ENCODE measurements around the gene PPFIBP1. TPM values are rescaled to one million over a fixed set of nuclear protein-coding genes. Genes with fewer than 3 reads are reported as not detected.

PPFIBP1 gene
- total and polyA plus RNA-seq, 12 donors: 9.6 to 123 (median 74.3) TPM

DNA sequence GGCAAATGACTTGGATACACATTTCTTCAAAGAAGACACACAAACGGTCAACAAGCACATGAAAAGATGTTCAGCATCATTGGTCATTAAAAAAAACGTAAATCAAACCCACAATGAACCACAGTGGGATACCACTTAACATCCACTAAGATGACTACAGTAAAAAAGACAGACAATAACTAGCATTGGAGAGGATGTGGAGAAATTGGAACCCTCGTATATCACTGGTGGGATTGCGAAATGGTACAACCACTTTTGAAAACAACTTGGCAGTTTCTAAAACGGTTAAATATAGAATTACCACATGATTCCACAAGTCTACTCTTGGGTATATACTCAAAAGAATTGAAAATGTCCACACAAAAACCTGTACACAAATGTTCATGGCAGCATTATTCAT is 25.2 kb upstream of the PPFIBP1 start:
- no peak overlapping the region for H3K27ac ChIP-seq
- TF ChIP-seq POLR2A (IDR thresholded peaks at IDR 0.05): no peak
- TF ChIP-seq, protein P1, sequence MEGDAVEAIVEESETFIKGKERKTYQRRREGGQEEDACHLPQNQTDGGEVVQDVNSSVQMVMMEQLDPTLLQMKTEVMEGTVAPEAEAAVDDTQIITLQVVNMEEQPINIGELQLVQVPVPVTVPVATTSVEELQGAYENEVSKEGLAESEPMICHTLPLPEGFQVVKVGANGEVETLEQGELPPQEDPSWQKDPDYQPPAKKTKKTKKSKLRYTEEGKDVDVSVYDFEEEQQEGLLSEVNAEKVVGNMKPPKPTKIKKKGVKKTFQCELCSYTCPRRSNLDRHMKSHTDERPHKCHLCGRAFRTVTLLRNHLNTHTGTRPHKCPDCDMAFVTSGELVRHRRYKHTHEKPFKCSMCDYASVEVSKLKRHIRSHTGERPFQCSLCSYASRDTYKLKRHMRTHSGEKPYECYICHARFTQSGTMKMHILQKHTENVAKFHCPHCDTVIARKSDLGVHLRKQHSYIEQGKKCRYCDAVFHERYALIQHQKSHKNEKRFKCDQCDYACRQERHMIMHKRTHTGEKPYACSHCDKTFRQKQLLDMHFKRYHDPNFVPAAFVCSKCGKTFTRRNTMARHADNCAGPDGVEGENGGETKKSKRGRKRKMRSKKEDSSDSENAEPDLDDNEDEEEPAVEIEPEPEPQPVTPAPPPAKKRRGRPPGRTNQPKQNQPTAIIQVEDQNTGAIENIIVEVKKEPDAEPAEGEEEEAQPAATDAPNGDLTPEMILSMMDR (IDR thresholded peaks at IDR 0.05): no peak
- intact Hi-C loops (cut with DNase I): no loop called here
- no peak overlapping the region for H3K4me3 ChIP-seq
- 74 to 86% (median 76%) methylated on average over 5 of the region's 5 CpGs for WGBS, 4 donors
- H3K4me1 ChIP-seq (replicated peaks in 1 of 2): no peaks in the 10 kb centered on the region
- no peaks in the 10 kb centered on the region for H3K36me3 ChIP-seq (replicated peaks in 1 of 2)
- no peaks in the 10 kb centered on the region for H3K27me3 ChIP-seq
- DNase-seq: no peak
- H3K9me3 ChIP-seq (replicated peaks in 1 of 3): no peaks in the 10 kb centered on the region

DNA sequence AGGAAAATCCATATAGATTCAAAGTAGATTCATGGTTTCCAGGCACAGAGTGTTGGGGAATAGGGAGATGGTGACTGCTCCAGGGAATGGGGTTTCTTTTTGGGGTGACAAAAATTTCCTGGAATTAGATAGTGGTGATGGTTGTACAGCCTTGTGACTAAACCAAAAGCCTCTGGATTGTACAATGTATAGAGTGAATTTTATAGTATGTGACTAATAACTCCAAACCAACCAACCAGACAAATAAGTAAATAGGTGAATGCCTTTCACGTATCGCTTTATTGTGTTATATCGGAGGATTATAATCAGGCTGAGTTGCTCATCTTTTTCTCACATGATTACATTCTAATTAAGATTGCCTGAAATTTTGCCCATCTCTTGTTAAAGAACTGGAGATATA is 24.6 kb upstream of the PPFIBP1 start:
- Histone ChIP-seq H3K36me3 (replicated peaks in 1 of 2) (no peaks in the 10 kb centered on the region), H3K4me3 (no peak overlapping the region), H3K27me3 (no peaks in the 10 kb centered on the region), H3K9me3 (replicated peaks in 1 of 3) (no peaks in the 10 kb centered on the region), H3K4me1 (replicated peaks in 1 of 2) (no peaks in the 10 kb centered on the region), H3K27ac (no peak overlapping the region)
- whole genome bisulfite sequencing, 4 donors: 92 to 100% (median 93%) methylated on average over 3 of the region's 3 CpGs
- TF ChIP-seq, protein P1 (IDR thresholded peaks at IDR 0.05): no peak
- no peak for TF ChIP-seq POLR2A (IDR thresholded peaks at IDR 0.05)
- DNase-seq: no peak
- intact Hi-C loops (cut with DNase I): no loop called here

DNA sequence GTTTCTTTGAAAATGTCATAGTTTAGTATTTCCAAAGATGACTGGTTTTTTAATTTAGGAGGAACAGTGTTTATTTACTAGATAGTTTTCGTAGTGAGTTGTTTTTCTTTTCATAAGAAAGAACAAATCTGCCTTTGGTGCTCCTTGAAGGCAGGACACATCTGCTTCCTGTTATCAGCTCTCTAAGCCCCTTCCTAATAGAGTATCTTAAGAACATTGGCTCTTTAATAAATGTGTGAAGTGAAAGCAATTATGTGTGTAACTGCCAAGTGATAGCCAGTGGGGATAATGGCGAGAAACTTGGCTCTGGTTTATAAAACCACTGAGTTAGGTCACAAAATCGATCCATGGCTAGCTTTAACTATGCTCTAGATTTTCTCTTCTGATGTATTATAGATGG is 23.5 kb upstream of the PPFIBP1 start:
- H3K27ac ChIP-seq: no peak overlapping the region
- intact Hi-C loops (cut with DNase I): no loop called here
- H3K4me3 ChIP-seq: no peak overlapping the region
- no peaks in the 10 kb centered on the region for H3K27me3 ChIP-seq
- 62 to 81% (median 79%) methylated on average over 3 of the region's 3 CpGs for WGBS, 4 donors
- no peak for DNase-seq
- TF ChIP-seq, protein P1 (IDR thresholded peaks at IDR 0.05): no peak
- no peak for TF ChIP-seq POLR2A (IDR thresholded peaks at IDR 0.05)
- no peaks in the 10 kb centered on the region for H3K36me3 ChIP-seq (replicated peaks in 1 of 2)
- no peaks in the 10 kb centered on the region for H3K9me3 ChIP-seq (replicated peaks in 1 of 3)
- H3K4me1 ChIP-seq (replicated peaks in 1 of 2): no peaks in the 10 kb centered on the region

DNA sequence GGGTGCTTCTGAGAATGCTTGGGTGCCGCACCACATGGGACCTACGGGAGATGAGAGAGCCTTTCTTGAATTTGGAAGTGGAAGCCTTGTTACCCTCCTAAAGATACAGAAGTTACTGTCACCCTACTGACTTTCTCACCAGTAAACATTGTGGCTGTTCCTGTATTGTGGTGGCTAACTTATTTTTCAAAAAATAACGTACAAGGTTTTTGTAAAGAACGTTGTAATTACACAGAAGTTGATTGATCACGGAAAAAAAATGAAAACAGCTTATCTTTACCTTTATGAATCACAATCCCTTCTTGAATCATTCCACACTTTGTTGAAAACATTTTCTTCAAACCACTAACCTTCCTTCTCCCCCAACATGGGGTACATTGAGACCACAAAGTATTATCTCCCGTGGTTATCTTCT is 22.0 kb upstream of the PPFIBP1 start:
- no peaks in the 10 kb centered on the region for H3K36me3 ChIP-seq (replicated peaks in 1 of 2)
- TF ChIP-seq, protein P1 (IDR thresholded peaks at IDR 0.05): no peak
- TF ChIP-seq POLR2A (IDR thresholded peaks at IDR 0.05): no peak
- no peaks in the 10 kb centered on the region for H3K9me3 ChIP-seq (replicated peaks in 1 of 3)
- DNase-seq: no peak
- H3K4me1 ChIP-seq (replicated peaks in 1 of 2): no peaks in the 10 kb centered on the region
- intact Hi-C loops (cut with DNase I): no loop called here
- WGBS, 4 donors: 69 to 83% (median 73%) methylated on average over 6 of the region's 6 CpGs
- H3K27me3 ChIP-seq: no peaks in the 10 kb centered on the region
- H3K4me3 ChIP-seq: no peak overlapping the region
- H3K27ac ChIP-seq: no peak overlapping the region
